SU-DHL-6 (cell line): ENCODE measurements around the gene ART4.

ENCODE experiments used
- H2AFZ ChIP-seq: fragments of 200-600 bp; sonication (generic); 2 replicates; pipeline ENCODE4 v1.6.1; 2014; ENCODE audit warnings: low read depth, mild to moderate bottlenecking, moderate library complexity, mixed read lengths, antibody characterized with exemption, low read length; ENCODE audit not compliant: severe bottlenecking
- H3F3A ChIP-seq: fragments of 200-600 bp; shearing (Covaris generic); 2 replicates; pipeline ENCODE4 v1.6.0; 2016; ENCODE audit warnings: antibody characterized with exemption, mild to moderate bottlenecking; ENCODE audit not compliant: insufficient read depth
- H3K27ac ChIP-seq: fragments of 200-600 bp; sonication (generic); 2 replicates; pipeline ENCODE4 v1.5.1; 2016; ENCODE audit warnings: low read depth, mild to moderate bottlenecking, low read length, moderate library complexity, mixed read lengths
- H3K27me3 ChIP-seq: fragments of 200-600 bp; sonication (generic), shearing (Covaris generic); 2 replicates; pipeline ENCODE4 v1.6.0; 2014; ENCODE audit warnings: mild to moderate bottlenecking, low read length
- H3K36me3 ChIP-seq: fragments of 200-600 bp; sonication (generic); 2 replicates; pipeline ENCODE4 v1.6.1; 2014; ENCODE audit warnings: mild to moderate bottlenecking, low read length, mixed read lengths
- H3K4me2 ChIP-seq: fragments of 300-600, 200-600 bp; shearing (Covaris generic), sonication (generic); 2 replicates; pipeline ENCODE4 v1.6.0; 2014; ENCODE audit warnings: low read length, low read depth, mild to moderate bottlenecking; ENCODE audit not compliant: poor library complexity, severe bottlenecking
- H3K4me3 ChIP-seq: fragments of 200-600 bp; sonication (generic); 2 replicates; pipeline ENCODE4 v1.5.1; 2014; ENCODE audit warnings: antibody characterized with exemption, low read length, mild to moderate bottlenecking, mixed read lengths; ENCODE audit not compliant: insufficient read depth, poor library complexity, severe bottlenecking
- H3K79me2 ChIP-seq: fragments of 200-600 bp; sonication (generic); 2 replicates; pipeline ENCODE4 v1.6.1; 2014; ENCODE audit warnings: mild to moderate bottlenecking, low read length, moderate library complexity; ENCODE audit not compliant: insufficient read depth
- H3K9ac ChIP-seq: fragments of 200-600 bp; sonication (generic); 2 replicates; pipeline ENCODE4 v1.7.0; 2014; ENCODE audit warnings: mild to moderate bottlenecking, low read length
- H3K9me2 ChIP-seq: fragments of 200-600 bp; sonication (generic); replicated peaks from 2 replicates; pipeline ENCODE4 v1.6.1; 2014; ENCODE audit warnings: low read length; ENCODE audit not compliant: insufficient read depth
- H3K9me3 ChIP-seq: fragments of 200-600 bp; sonication (generic); 2 replicates; pipeline ENCODE4 v1.6.1; 2014; ENCODE audit warnings: low read length, mixed read lengths; ENCODE audit not compliant: insufficient read depth
- H4K20me1 ChIP-seq: fragments of 200-600 bp; sonication (generic); 2 replicates; pipeline ENCODE4 v1.6.1; 2014; ENCODE audit warnings: low read depth, mild to moderate bottlenecking, antibody characterized with exemption, low read length, moderate library complexity, mixed read lengths
- CTCF ChIP-seq: fragments of 200-600 bp; sonication (generic); IDR thresholded peaks from one replicate; pipeline ENCODE4 v1.5.1; 2017; ENCODE audit warnings: antibody characterized with exemption, mild to moderate bottlenecking, low read length, moderate library complexity; ENCODE audit not compliant: insufficient read depth, poor library complexity, severe bottlenecking
- EZH2phosphoT487 ChIP-seq: fragments of 200-600 bp; sonication (generic), shearing (Covaris generic); conservative IDR thresholded peaks from 2 replicates; pipeline ENCODE4 v1.6.1; 2018; ENCODE audit warnings: mild to moderate bottlenecking, antibody characterized with exemption, low read length, moderate library complexity, mixed read lengths

The ART4 gene

GRCh38 chr12:14834509-14834908, 8.8 kb downstream of the ART4 start:
- H3K4me2 ChIP-seq, result no peak overlapping the region

GRCh38 chr12:14833952-14834351, 9.4 kb downstream of the ART4 start:
- Histone ChIP-seq H3K27me3 (no peaks in the 10 kb centered on the region), H3K79me2 (no peaks in the 10 kb centered on the region), H3K9me2 (no peaks in the 10 kb centered on the region), H4K20me1 (no peaks in the 10 kb centered on the region), H3K9me3 (no peaks in the 10 kb centered on the region), H3K9ac (no peak overlapping the region), H3K36me3 (no peaks in the 10 kb centered on the region), H2AFZ (no peak overlapping the region), H3K4me3 (no peak overlapping the region), H3K27ac (no peak overlapping the region), H3F3A (no peaks in the 10 kb centered on the region), H3K4me2 (no peak overlapping the region)
- TF ChIP-seq EZH2phosphoT487, result no peak
- TF ChIP-seq CTCF, result no peak

More at GRCh38 chr12:14834509-14834908, 8.8 kb downstream of the ART4 start:
- Histone ChIP-seq H3K9me3 (no peaks in the 10 kb centered on the region), H3F3A (no peaks in the 10 kb centered on the region), H3K79me2 (no peaks in the 10 kb centered on the region), H3K27ac (no peak overlapping the region), H3K9ac (no peak overlapping the region), H2AFZ (no peak overlapping the region), H4K20me1 (no peaks in the 10 kb centered on the region), H3K4me3 (no peak overlapping the region), H3K36me3 (no peaks in the 10 kb centered on the region), H3K27me3 (no peaks in the 10 kb centered on the region), H3K9me2 (no peaks in the 10 kb centered on the region)
- TF ChIP-seq CTCF, result no peak
- no peak for TF ChIP-seq EZH2phosphoT487

- no peaks in the 10 kb centered on the region for H3K9me3 ChIP-seq
- H3K4me3 ChIP-seq, result no peak overlapping the region
- H3K9me2 ChIP-seq, result no peaks in the 10 kb centered on the region
- H3K27me3 ChIP-seq, result no peaks in the 10 kb centered on the region
- no peaks in the 10 kb centered on the region for H3K79me2 ChIP-seq
- no peak overlapping the region for H3K4me2 ChIP-seq
- TF ChIP-seq EZH2phosphoT487 (no peak), CTCF (no peak)
- no peak overlapping the region for H3K9ac ChIP-seq
- H3F3A ChIP-seq, result no peaks in the 10 kb centered on the region
- no peaks in the 10 kb centered on the region for H3K36me3 ChIP-seq
- no peak overlapping the region for H3K27ac ChIP-seq
- no peak overlapping the region for H2AFZ ChIP-seq
- no peaks in the 10 kb centered on the region for H4K20me1 ChIP-seq
These were observed 10.0 kb downstream of the ART4 start for GRCh38 chr12:14833336-14833735.

- Histone ChIP-seq H3K4me3 (no peak overlapping the region), H3K27me3 (no peaks in the 10 kb centered on the region), H3K9me3 (no peaks in the 10 kb centered on the region), H3F3A (no peaks in the 10 kb centered on the region), H4K20me1 (no peaks in the 10 kb centered on the region), H3K4me2 (no peak overlapping the region), H3K36me3 (no peaks in the 10 kb centered on the region), H3K9me2 (no peaks in the 10 kb centered on the region), H3K27ac (no peak overlapping the region), H2AFZ (no peak overlapping the region), H3K79me2 (no peaks in the 10 kb centered on the region), H3K9ac (no peak overlapping the region)
- TF ChIP-seq EZH2phosphoT487, result no peak
- TF ChIP-seq CTCF, result no peak
These were observed 14.4 kb downstream of the ART4 start for GRCh38 chr12:14828892-14829291.
